Prostate gland (tissue), 2 donors: ENCODE data around the gene IFT81.

Experiments used
- POLR2A ChIP-seq: fragments of 450-650 bp; IDR thresholded peaks from one replicate; pipeline ENCODE4 v1.6.1; 2016; ENCODE audit warnings: antibody characterized with exemption, mild to moderate bottlenecking
- TF ChIP-seq, protein P1 (sequence below), 4 experiments: fragments of 200-600 bp in 2 of 4; fragments of 450-650 bp in 2 of 4; sonication (generic) in 2 of 4; IDR thresholded peaks; 1 replicate in 3 of 4; 2 replicates in 1 of 4; pipeline ENCODE4 v1.5.1; 2016 to 2019; ENCODE audit warnings: antibody characterized with exemption in 4 of 4, mild to moderate bottlenecking in 2 of 4, moderate library complexity in 2 of 4

DNA sequence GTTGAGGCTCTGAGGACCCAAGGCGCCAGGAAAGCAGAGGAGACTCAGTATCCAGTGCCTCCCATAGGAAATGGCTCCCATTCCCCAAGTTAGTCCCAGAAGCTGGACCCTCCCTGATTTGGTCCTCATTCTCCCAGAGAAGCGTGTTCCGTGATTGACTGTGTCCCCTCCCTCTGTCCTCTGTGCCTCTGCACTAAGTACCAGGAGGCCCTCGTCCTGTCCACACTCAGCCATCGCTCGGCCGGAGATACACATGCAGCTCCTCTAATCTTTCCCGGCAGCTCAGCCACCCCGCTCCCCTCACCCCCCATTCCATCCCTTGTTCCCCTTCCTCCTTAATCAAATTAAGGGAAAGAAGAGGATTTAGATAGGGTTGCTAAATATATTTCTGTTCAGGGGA, 128.6 kb downstream of the IFT81 start:
- TF ChIP-seq, protein P1, sequence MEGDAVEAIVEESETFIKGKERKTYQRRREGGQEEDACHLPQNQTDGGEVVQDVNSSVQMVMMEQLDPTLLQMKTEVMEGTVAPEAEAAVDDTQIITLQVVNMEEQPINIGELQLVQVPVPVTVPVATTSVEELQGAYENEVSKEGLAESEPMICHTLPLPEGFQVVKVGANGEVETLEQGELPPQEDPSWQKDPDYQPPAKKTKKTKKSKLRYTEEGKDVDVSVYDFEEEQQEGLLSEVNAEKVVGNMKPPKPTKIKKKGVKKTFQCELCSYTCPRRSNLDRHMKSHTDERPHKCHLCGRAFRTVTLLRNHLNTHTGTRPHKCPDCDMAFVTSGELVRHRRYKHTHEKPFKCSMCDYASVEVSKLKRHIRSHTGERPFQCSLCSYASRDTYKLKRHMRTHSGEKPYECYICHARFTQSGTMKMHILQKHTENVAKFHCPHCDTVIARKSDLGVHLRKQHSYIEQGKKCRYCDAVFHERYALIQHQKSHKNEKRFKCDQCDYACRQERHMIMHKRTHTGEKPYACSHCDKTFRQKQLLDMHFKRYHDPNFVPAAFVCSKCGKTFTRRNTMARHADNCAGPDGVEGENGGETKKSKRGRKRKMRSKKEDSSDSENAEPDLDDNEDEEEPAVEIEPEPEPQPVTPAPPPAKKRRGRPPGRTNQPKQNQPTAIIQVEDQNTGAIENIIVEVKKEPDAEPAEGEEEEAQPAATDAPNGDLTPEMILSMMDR (IDR thresholded peaks at IDR 0.05), result no peak
- no peak for TF ChIP-seq POLR2A
